Endothelial cell of umbilical vein (primary cell): ENCODE results near the gene RNF130.

ENCODE experiments used
- CTCF ChIP-seq, 2 donors: IDR thresholded peaks; 1 replicate in 1 of 2; 2 replicates in 1 of 2; pipeline ENCODE4 v1.5.1; 2011; ENCODE audit warnings: low read length in 2 of 2, mild to moderate bottlenecking in 2 of 2, moderate library complexity in 2 of 2, control low read depth in 1 of 2, inconsistent platforms in 1 of 2, low read depth in 1 of 2; ENCODE audit not compliant: insufficient read depth in 1 of 2; ENCODE audit errors: extremely low read depth in 1 of 2
- EZH2 ChIP-seq: IDR thresholded peaks from 2 replicates; pipeline ENCODE4 v1.6.1; 2012; ENCODE audit warnings: borderline replicate concordance, low read depth, mild to moderate bottlenecking, moderate library complexity, low read length, inconsistent platforms; ENCODE audit not compliant: severe bottlenecking
- FOS ChIP-seq: IDR thresholded peaks from 2 replicates; pipeline ENCODE4 v1.6.1; 2011; ENCODE audit warnings: mild to moderate bottlenecking, low read length, moderate library complexity, borderline replicate concordance; ENCODE audit not compliant: insufficient read depth
- GATA2 ChIP-seq: IDR thresholded peaks from 2 replicates; pipeline ENCODE4 v1.7.0; 2011; ENCODE audit warnings: low read depth, mild to moderate bottlenecking, moderate library complexity, mixed read lengths, low read length; ENCODE audit not compliant: insufficient read length, insufficient read depth
- JUN ChIP-seq: IDR thresholded peaks from 2 replicates; pipeline ENCODE4 v1.6.1; 2011; ENCODE audit warnings: borderline replicate concordance, low read depth; ENCODE audit not compliant: insufficient read length, insufficient read depth
- MAX ChIP-seq: IDR thresholded peaks from 2 replicates; pipeline ENCODE4 v1.6.1; 2011; ENCODE audit not compliant: insufficient read depth, insufficient read length
- MYC ChIP-seq: IDR thresholded peaks from one replicate; pipeline ENCODE4 v1.6.1; 2011; ENCODE audit warnings: mild to moderate bottlenecking, low read depth, low read length
- POLR2A ChIP-seq: IDR thresholded peaks from 2 replicates; pipeline ENCODE4 v1.6.1; 2012; ENCODE audit warnings: low read depth, mild to moderate bottlenecking, control low read depth, low read length
- POLR2AphosphoS5 ChIP-seq: IDR thresholded peaks from 2 replicates; pipeline ENCODE4 v1.6.1; 2012; ENCODE audit warnings: low read depth, mild to moderate bottlenecking, control low read depth, low read length, moderate library complexity; ENCODE audit not compliant: insufficient read depth

- TF ChIP-seq POLR2A (no peak), JUN (no peak), CTCF (IDR thresholded peaks at IDR 0.05; ENCODE audit: extremely low read depth in 1 of 2, insufficient read depth in 1 of 2, low read depth in 1 of 2, low read length in 2 of 2) (no peak), GATA2 (no peak), POLR2AphosphoS5 (no peak), FOS (no peak), EZH2 (no peak), MAX (no peak), MYC (no peak)
Measured at GRCh38 chr5:180040287-180041214, 31.0 kb downstream of the RNF130 start.
